Measurements from ENCODE around the gene MTARC1.
A peak's percentile ranks its signal among the peaks of the same experiment; 100 is the strongest.

MTARC1 gene

GRCh38 chr1:220772846-220773245 is 13.9 kb upstream of the MTARC1 start:
- DNase-seq = no peak

- no peak for DNase-seq
Observed at GRCh38 chr1:220775240-220775853, 11.4 kb upstream of the MTARC1 start.

- DNase-seq = no peak
Observed at GRCh38 chr1:220776254-220776653, 10.5 kb upstream of the MTARC1 start.

GRCh38 chr1:220776720-220777326 is 9.9 kb upstream of the MTARC1 start:
- peak in 1 of 2 donors; percentile 50 for DNase-seq

GRCh38 chr1:220783453-220783852 is 3.3 kb upstream of the MTARC1 start:
- DNase-seq = no peak

- DNase-seq = no peak
Observed at GRCh38 chr1:220784751-220785150, 2.0 kb upstream of the MTARC1 start.

- DNase-seq = no peak
Observed at GRCh38 chr1:220785166-220786056, 1.3 kb upstream of the MTARC1 start.

GRCh38 chr1:220786057-220786336 is 716 bp upstream of the MTARC1 start:
- DNase-seq = no peak

- no peak for DNase-seq
Observed at GRCh38 chr1:220787069-220787619, 431 bp downstream of the MTARC1 start.

GRCh38 chr1:220788900-220789299 is 2.2 kb downstream of the MTARC1 start:
- no peak for DNase-seq

- no peak for DNase-seq
Observed at GRCh38 chr1:220789532-220790147, 2.9 kb downstream of the MTARC1 start.

- no peak for DNase-seq
Observed at GRCh38 chr1:220791285-220791684, 4.6 kb downstream of the MTARC1 start.

- no peak for DNase-seq
Observed at GRCh38 chr1:220791956-220792355, 5.2 kb downstream of the MTARC1 start.

GRCh38 chr1:220796530-220796929 is 9.8 kb downstream of the MTARC1 start:
- DNase-seq = no peak

- no peak for DNase-seq
Observed at GRCh38 chr1:220797044-220797443, 10.3 kb downstream of the MTARC1 start.

- no peak for DNase-seq
Observed at GRCh38 chr1:220797553-220797952, 10.8 kb downstream of the MTARC1 start.

- no peak for DNase-seq
Observed at GRCh38 chr1:220798338-220798737, 11.6 kb downstream of the MTARC1 start.

- no peak for DNase-seq
Observed at GRCh38 chr1:220800262-220800661, 13.5 kb downstream of the MTARC1 start.

GRCh38 chr1:220803401-220804201 is 16.9 kb downstream of the MTARC1 start:
- no peak for DNase-seq

GRCh38 chr1:220804202-220804586 is 17.5 kb downstream of the MTARC1 start:
- no peak for DNase-seq

- no peak for DNase-seq
Observed at GRCh38 chr1:220806408-220806807, 19.7 kb downstream of the MTARC1 start.

- DNase-seq = no peak
Observed at GRCh38 chr1:220807726-220808125, 21.0 kb downstream of the MTARC1 start.
